ENCODE results near the gene TEX44.

The TEX44 gene

GRCh38 chr2:231634951-231635875 is 42.5 kb downstream of the TEX44 start:
- DNase-seq, result no peak

- peak in 1 of 2 donors; percentile 42 for DNase-seq
Measured at GRCh38 chr2:231640241-231640640, 47.6 kb downstream of the TEX44 start.

- DNase-seq, result peak; percentile 34 to 60
Measured at GRCh38 chr2:231640641-231641111, 48.0 kb downstream of the TEX44 start.

GRCh38 chr2:231642631-231643494 is 50.2 kb downstream of the TEX44 start:
- DNase-seq, result peak; percentile 94 to 96

- DNase-seq, result no peak
Measured at GRCh38 chr2:231643495-231643888, 50.8 kb downstream of the TEX44 start.
